Measurements from ENCODE around the gene REXO1. TPM values are rescaled to one million over a fixed set of nuclear protein-coding genes. Genes with fewer than 3 reads are reported as not detected.

The REXO1 gene
- total RNA-seq, 2 experiments from 2014 or later = 39.8 to 47.6 TPM

DNA sequence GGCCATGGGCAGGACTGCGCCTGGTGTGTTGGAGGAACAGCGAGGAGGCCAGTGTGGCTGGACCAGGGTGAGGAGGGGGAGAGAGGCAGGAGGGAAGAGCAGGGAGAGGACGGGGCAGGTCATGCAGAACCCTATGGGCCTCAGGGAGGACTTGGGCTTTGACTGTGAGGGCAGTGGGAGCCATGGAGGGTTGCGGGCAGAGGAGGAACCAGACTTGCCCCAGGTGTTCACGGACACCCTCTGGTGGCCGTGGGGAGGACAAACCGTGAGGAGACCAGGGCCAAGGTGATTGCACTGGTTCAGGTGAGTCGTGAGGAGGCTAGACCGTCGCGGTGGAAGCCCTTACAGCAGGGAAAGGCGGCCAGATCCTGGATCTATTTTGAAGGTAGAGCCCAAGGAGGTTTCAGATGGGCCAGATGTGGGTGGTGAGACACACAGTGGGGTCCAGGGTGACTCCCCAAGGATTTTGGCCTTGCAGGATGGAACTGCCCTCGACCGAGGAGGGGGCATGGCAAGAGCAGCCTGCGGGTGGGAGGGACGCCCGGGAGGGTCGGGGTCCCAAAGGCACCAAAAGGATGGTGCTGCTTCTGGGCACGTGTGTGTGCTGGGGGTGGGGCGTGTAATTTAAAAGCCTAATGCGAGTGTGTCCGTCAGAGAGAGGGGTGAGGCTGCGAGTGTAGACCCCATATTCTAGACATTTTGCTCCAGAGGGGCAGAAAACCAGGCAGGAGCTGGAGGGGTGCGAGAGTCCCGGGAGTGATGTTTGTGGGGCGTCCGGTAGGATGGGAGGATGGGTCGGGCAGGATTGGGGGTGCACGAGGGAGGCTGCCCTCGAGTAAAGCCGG lies 2.7 kb upstream of the REXO1 start:
- CTCF ChIA-PET = no interaction called here
- H3K4me3 Mint-ChIP-seq = no peak overlapping the region
- DNase-seq = no peak

DNA sequence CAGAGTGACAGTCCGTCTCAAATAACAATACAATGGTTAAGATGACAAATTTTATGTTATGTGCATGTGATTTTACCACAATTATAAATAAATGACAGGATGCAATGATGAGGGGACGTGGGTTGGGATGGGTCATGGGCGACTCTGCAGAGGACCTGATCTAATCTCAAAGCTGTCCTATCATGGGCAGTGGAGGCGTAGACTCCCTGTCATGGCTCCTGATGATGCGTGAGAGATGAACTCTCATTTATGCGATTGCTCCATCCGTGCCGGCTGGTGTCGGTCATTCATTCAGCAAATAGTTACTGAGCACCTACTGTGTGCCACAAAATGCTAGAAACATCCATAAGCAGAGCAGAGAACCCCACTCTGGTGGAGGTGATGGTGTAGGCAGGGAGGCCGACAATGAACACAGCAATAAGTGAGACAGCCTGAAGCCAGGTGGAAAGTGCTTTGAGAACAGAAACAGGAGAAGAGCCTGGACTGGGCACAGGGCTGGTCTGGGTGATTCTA lies 1.7 kb upstream of the REXO1 start:
- H3K27me3 Mint-ChIP-seq (ENCODE audit: low read depth) = no peaks in the 10 kb centered on the region
- peaks cover 7% of the 10 kb centered on the region for H3K36me3 Mint-ChIP-seq (ENCODE audit: low read depth)
- DNase-seq = no peak
- peak overlapping the region; percentile 28 for H3K27ac Mint-ChIP-seq
- CTCF ChIA-PET = interaction anchor here (1.3 to 2.2 kb wide), 3 partner anchors 8 to 24 kb away, joined by 3 to 15 read pairs (median 10); no protein-coding TSS in a partner anchor
- H3K4me3 Mint-ChIP-seq = no peak overlapping the region
- intact Hi-C loops (cut with micrococcal nuclease) = no loop called here
- H3K9me3 Mint-ChIP-seq = no peaks in the 10 kb centered on the region
- peaks cover 62% of the 10 kb centered on the region for H3K4me1 Mint-ChIP-seq (ENCODE audit: low read depth)

More for the DNA sequence above, 2.7 kb upstream of the REXO1 start:
- no peaks in the 10 kb centered on the region for H3K9me3 Mint-ChIP-seq
- H3K4me1 Mint-ChIP-seq (ENCODE audit: low read depth) = peaks cover 64% of the 10 kb centered on the region
- no peaks in the 10 kb centered on the region for H3K27me3 Mint-ChIP-seq (ENCODE audit: low read depth)
- intact Hi-C loops (cut with micrococcal nuclease) = no loop called here
- H3K27ac Mint-ChIP-seq = peak overlapping the region; percentile 69
- peaks cover 4% of the 10 kb centered on the region for H3K36me3 Mint-ChIP-seq (ENCODE audit: low read depth)

DNA sequence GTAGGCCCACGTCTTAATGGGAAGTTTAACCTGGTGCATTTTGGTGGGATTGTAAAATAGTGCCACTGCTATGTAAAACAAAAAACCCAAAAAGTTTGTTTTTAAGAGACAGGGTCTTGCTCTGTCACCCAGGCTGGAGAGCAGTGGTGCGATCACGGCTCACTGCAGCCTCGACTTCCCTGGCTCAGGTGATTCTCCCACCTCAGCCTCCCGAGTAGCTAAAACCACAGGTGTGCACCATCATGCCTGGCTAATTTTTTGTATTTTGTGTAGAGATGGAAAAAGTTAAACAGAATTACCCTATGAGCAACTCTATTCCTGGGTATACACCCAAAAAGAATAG lies 820 bp upstream of the REXO1 start:
- Mint-ChIP-seq H3K4me3 (peak overlapping the region; percentile 64), H3K9me3 (no peaks in the 10 kb centered on the region), H3K36me3 (ENCODE audit: low read depth) (peaks cover 7% of the 10 kb centered on the region), H3K27ac (peak overlapping the region; percentile 84), H3K27me3 (ENCODE audit: low read depth) (no peaks in the 10 kb centered on the region), H3K4me1 (ENCODE audit: low read depth) (peaks cover 62% of the 10 kb centered on the region)
- DNase-seq = no peak
- CTCF ChIA-PET = interaction anchor here (0.7 to 2.2 kb wide), 4 partner anchors 9 to 23 kb away, joined by 3 to 15 read pairs (median 6); no protein-coding TSS in a partner anchor
- intact Hi-C loops (cut with micrococcal nuclease) = no loop called here

DNA sequence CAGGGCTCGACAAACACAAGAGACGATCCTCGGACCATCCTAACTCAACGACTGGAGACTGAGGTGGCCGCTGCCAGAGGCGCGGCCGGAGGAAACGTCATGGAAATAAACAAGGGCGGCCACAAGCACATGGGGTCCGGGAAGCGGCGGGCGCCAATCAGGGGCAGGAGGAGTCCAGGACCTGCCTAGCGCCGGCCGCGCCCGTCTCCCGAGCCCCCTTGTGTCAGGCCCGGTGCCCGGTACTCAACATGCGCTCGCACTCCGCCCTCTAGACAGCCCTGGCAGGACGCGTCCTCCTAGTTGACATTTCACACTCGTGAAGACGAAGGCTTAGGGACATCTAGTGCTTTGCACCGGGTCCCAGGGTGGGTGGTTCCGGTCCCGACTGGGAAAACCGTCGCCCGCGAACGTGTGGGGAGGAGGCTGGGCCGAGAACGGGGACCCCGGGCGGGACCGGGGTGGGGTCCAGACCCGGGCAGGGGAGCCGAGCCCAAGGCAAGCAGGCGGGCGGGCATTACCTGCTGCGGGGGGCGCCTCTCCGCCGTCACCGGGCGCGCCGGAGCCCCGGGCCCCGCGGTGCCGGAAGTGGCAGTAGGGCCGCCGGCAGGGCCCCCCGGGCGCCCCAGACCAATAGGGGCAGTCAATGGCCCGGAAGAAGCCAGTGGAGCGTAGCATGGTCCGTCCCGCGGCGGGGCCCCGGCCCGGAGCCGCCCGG lies 442 bp downstream of the REXO1 start:
- peaks cover 61% of the 10 kb centered on the region for H3K4me1 Mint-ChIP-seq (ENCODE audit: low read depth)
- no peaks in the 10 kb centered on the region for H3K27me3 Mint-ChIP-seq (ENCODE audit: low read depth)
- intact Hi-C loops (cut with micrococcal nuclease) = loop anchor here (1.0 kb wide), 1 partner anchor 36 kb away; the partner anchor contains the start of gene ATP8B3
- H3K36me3 Mint-ChIP-seq (ENCODE audit: low read depth) = peaks cover 5% of the 10 kb centered on the region
- H3K9me3 Mint-ChIP-seq = no peaks in the 10 kb centered on the region
- CTCF ChIA-PET = interaction anchor here (0.9 to 2.2 kb wide), 2 partner anchors 10 to 20 kb away, joined by 3 to 14 read pairs; no protein-coding TSS in a partner anchor
- DNase-seq = peak; percentile 22
- H3K27ac Mint-ChIP-seq = peak overlapping the region; percentile 89
- H3K4me3 Mint-ChIP-seq = peak overlapping the region; percentile 86

DNA sequence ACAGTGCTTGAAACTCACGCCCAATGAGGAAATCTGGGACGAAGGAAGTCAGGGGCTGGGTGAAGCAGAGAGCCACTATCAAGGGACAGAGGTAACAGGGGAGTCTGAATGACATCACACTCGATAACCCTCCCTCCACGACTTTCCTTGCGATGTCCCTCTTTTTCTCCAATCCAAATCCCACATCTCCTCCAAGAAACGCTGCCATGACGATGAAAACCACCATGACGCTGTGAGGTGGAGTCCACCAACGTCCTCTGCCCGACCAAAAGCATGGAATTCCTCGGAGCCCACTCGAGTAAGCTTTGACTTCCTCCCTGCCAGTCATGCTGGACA lies 967 bp downstream of the REXO1 start:
- intact Hi-C loops (cut with micrococcal nuclease) = no loop called here
- peaks cover 60% of the 10 kb centered on the region for H3K4me1 Mint-ChIP-seq (ENCODE audit: low read depth)

DNA sequence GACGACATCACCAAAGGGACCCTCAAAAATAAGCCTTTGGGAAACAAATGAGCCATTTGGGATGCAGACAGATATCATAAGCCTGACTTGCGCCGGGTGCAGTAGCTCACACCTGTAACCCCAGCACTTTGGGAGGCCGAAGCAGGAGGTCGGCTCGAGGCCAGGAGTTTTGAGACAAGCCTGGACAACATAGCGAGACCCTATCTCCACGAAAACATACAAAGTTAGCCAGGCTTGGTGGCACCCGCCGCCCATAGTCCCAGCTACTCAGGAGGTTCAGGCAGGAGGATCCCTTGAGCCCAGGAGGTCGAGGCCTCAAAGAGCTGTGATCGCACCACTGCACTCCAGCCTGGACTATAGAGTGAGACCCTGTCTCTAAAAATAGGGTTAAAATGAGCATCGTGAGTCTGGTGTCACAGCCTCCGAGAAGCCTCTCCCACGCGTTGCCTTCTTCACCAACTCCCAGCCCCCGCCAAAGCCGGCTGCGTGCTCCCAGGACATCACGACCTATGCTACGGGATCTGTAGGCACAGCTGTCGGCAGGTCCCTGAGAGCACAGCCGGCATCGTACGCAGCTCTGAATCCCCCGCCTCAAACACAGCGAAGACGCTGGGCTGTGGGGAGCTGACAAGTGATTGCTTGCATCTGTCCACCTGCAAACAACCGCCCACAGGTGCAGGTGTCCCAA lies 1.6 kb downstream of the REXO1 start:
- no peaks in the 10 kb centered on the region for H3K27me3 Mint-ChIP-seq (ENCODE audit: low read depth)
- H3K4me3 Mint-ChIP-seq = peak overlapping the region; percentile 86
- no peaks in the 10 kb centered on the region for H3K9me3 Mint-ChIP-seq
- peaks cover 5% of the 10 kb centered on the region for H3K36me3 Mint-ChIP-seq (ENCODE audit: low read depth)
- CTCF ChIA-PET = interaction anchor here (0.9 to 2.2 kb wide), 2 partner anchors 9 to 18 kb away, joined by 3 to 14 read pairs; no protein-coding TSS in a partner anchor
- H3K27ac Mint-ChIP-seq = peak overlapping the region; percentile 89
- peaks cover 63% of the 10 kb centered on the region for H3K4me1 Mint-ChIP-seq (ENCODE audit: low read depth)
- intact Hi-C loops (cut with micrococcal nuclease) = no loop called here
- no peak for DNase-seq

More for the DNA sequence above, 967 bp downstream of the REXO1 start:
- Mint-ChIP-seq H3K4me3 (peak overlapping the region; percentile 86), H3K9me3 (no peaks in the 10 kb centered on the region), H3K27ac (peak overlapping the region; percentile 89), H3K27me3 (ENCODE audit: low read depth) (no peaks in the 10 kb centered on the region), H3K36me3 (ENCODE audit: low read depth) (peaks cover 5% of the 10 kb centered on the region)
- DNase-seq = no peak
- CTCF ChIA-PET = interaction anchor here (0.9 to 2.2 kb wide), 2 partner anchors 9 to 19 kb away, joined by 3 to 14 read pairs; no protein-coding TSS in a partner anchor

DNA sequence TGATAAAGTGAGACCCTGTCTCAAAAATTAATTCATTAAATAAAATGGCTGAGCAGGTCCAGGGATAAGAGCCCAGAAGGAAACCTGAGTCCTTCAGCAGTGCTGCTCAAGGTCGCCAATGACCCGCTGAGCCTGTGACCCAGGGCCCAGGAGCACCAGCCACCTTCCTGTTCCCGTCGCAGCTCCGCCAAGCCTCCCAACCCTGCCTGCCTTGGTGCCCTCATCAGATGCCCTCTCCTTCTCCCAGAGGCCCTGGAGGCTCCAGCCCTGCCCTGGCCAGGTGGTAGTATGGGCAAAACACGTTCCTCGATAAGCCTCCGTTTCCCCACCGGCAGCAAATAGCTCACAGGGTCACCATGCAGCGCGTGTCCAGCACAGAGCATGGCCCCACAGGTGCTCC lies 2.6 kb downstream of the REXO1 start:
- Mint-ChIP-seq H3K27me3 (ENCODE audit: low read depth) (no peaks in the 10 kb centered on the region), H3K9me3 (no peaks in the 10 kb centered on the region), H3K27ac (no peak overlapping the region), H3K4me3 (no peak overlapping the region), H3K36me3 (ENCODE audit: low read depth) (peaks cover 5% of the 10 kb centered on the region), H3K4me1 (ENCODE audit: low read depth) (peaks cover 62% of the 10 kb centered on the region)
- DNase-seq = no peak
- CTCF ChIA-PET = interaction anchor here (2.2 kb wide), 1 partner anchor 8 kb away, joined by 14 read pairs; no protein-coding TSS in a partner anchor
- intact Hi-C loops (cut with micrococcal nuclease) = no loop called here

DNA sequence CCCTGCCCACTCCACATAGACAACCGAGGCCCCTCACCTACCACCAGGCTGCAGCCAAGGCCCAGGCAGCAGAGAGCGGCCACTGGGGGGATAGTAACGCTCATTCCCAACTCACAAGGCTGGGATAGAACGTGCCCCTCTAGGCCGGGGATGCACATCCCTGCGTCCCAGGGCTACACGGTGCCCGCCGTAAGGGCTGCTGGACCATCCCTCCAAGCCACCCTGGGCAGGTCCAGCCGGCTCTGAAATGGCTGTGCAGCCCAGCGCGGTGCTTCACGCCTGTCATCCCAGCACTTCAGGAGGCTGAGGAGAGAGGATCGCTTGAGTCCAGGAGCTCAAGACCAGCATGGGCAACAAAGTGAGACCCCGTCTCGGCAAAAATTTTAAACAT lies 3.2 kb downstream of the REXO1 start:
- DNase-seq = no peak
- Mint-ChIP-seq H3K36me3 (ENCODE audit: low read depth) (peaks cover 5% of the 10 kb centered on the region), H3K27ac (no peak overlapping the region), H3K4me1 (ENCODE audit: low read depth) (peaks cover 63% of the 10 kb centered on the region), H3K27me3 (ENCODE audit: low read depth) (no peaks in the 10 kb centered on the region), H3K4me3 (no peak overlapping the region), H3K9me3 (no peaks in the 10 kb centered on the region)
- CTCF ChIA-PET = no interaction called here
- intact Hi-C loops (cut with micrococcal nuclease) = no loop called here

DNA sequence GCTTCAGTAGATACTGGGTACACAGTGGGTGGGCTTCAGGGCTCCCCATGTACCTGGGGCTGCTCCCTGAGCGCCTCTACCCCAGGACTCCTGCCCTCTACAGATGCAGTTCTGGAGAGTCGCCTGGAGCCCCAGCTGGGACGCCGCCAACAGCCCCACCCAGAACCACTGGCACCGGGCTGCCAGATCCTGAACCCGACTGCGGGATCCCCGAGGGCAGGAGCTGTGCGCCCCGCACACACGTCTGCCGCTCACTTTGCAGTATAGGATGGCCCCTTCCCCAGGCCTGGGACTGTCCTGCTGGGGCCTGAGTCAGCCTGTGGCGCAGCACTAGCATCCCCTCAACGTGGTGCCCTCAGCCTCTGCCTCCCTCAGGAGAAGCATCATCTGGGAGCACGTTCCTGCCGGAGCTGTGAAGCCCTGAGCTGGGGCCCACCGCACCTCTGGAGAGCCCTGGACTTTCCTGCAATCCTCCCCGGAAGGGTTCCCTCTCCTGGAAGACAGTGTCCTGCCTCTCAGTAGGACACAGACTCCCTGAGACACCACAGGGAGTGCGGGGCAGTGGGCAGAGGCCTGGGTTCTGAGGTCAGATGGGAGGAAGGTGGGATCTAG lies 3.7 kb downstream of the REXO1 start:
- H3K27ac Mint-ChIP-seq = no peak overlapping the region
- peaks cover 5% of the 10 kb centered on the region for H3K36me3 Mint-ChIP-seq (ENCODE audit: low read depth)
- DNase-seq = no peak
- peaks cover 61% of the 10 kb centered on the region for H3K4me1 Mint-ChIP-seq (ENCODE audit: low read depth)
- no peaks in the 10 kb centered on the region for H3K9me3 Mint-ChIP-seq
- H3K27me3 Mint-ChIP-seq (ENCODE audit: low read depth) = no peaks in the 10 kb centered on the region
- CTCF ChIA-PET = no interaction called here
- intact Hi-C loops (cut with micrococcal nuclease) = no loop called here
- no peak overlapping the region for H3K4me3 Mint-ChIP-seq

DNA sequence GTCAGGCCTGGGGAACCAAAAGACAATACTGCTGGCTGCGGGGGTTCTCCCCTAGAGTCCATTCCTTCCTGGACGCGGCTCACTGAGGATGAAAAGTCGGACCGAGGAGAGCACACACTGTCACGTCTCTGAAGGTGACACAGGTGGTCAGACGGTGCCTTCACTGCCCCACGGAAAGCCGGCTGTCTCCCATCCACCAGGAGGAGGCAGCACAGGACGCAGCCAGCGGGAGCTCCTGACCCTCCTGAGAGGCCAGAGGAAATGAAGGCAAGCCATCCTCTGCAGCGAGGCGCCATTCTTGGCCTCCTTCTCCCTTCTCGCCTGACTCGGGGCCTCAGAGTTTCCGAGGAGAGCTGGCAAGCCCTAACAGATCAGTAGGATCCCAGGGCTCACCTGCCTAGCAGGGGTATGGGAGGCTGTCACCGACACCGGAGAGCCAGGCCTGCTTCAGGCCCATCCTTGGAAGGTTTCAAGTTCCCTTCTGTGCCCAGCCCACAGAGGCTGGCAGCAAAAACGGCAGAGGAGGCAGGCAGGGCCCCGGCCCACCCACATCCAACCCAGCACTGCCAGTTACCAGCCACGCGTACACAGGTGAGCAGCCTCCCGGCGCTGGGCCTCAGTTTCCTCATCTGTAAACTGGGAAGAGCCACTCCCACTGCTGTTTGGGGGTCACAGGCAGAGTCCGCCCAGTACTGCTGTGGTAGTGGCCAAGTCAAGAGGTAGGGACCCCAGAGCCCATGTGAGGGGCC lies 4.5 kb downstream of the REXO1 start:
- Mint-ChIP-seq H3K9me3 (no peaks in the 10 kb centered on the region), H3K36me3 (ENCODE audit: low read depth) (peaks cover 5% of the 10 kb centered on the region), H3K4me1 (ENCODE audit: low read depth) (peaks cover 55% of the 10 kb centered on the region), H3K4me3 (no peak overlapping the region), H3K27me3 (ENCODE audit: low read depth) (no peaks in the 10 kb centered on the region), H3K27ac (peak overlapping the region; percentile 13)
- no peak for DNase-seq
- intact Hi-C loops (cut with micrococcal nuclease) = no loop called here
- CTCF ChIA-PET = interaction anchor here (1.2 kb wide), 1 partner anchor 18 kb away, joined by 3 read pairs; no protein-coding TSS in a partner anchor

DNA sequence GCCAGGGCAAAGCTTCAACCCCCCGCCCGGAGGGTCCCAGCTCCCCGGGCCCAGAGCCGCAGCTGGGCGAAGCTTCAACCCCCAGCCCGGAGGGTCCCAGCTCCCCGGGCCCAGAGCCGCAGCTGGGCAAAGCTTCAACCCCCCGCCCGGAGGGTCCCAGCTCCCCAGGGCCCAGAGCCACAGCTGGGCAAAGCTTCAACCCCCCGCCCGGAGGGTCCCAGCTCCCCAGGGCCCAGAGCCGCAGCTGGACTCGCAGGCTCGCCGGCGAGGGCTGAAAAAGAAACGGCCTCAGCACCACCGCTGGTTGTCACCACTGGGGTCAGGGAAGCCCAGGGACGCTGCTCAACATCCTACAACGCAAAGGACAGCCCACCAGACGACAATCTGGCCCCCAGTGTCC lies 5.2 kb downstream of the REXO1 start:
- CTCF ChIA-PET = interaction anchor here (1.2 kb wide), 1 partner anchor 17 kb away, joined by 3 read pairs; no protein-coding TSS in a partner anchor
- H3K4me3 Mint-ChIP-seq = no peak overlapping the region
- H3K36me3 Mint-ChIP-seq (ENCODE audit: low read depth) = peaks cover 5% of the 10 kb centered on the region
- no peak for DNase-seq
- H3K27ac Mint-ChIP-seq = no peak overlapping the region
- intact Hi-C loops (cut with micrococcal nuclease) = no loop called here
- H3K9me3 Mint-ChIP-seq = no peaks in the 10 kb centered on the region
- H3K4me1 Mint-ChIP-seq (ENCODE audit: low read depth) = peaks cover 55% of the 10 kb centered on the region
- no peaks in the 10 kb centered on the region for H3K27me3 Mint-ChIP-seq (ENCODE audit: low read depth)
